ENCODE data around the gene RIPK4.

RIPK4 gene

GRCh38 chr21:41769111-41769510 lies 2.3 kb upstream of the RIPK4 start:
- no peak for DNase-seq (ENCODE audit: low read depth in 3 of 3)

- no peak for DNase-seq (ENCODE audit: low read depth in 3 of 3)
Observed at GRCh38 chr21:41768437-41769042, 1.7 kb upstream of the RIPK4 start.

- no peak for DNase-seq (ENCODE audit: low read depth in 3 of 3)
Observed at GRCh38 chr21:41767606-41768436, 969 bp upstream of the RIPK4 start.

GRCh38 chr21:41765973-41766882 lies 624 bp downstream of the RIPK4 start:
- no peak for DNase-seq (ENCODE audit: low read depth in 3 of 3)

- DNase-seq (ENCODE audit: low read depth in 3 of 3): no peak
Observed at GRCh38 chr21:41765420-41765821, 1.4 kb downstream of the RIPK4 start.

GRCh38 chr21:41764558-41765419 lies 2.1 kb downstream of the RIPK4 start:
- DNase-seq (ENCODE audit: low read depth in 3 of 3): no peak

- no peak for DNase-seq (ENCODE audit: low read depth in 3 of 3)
Observed at GRCh38 chr21:41763996-41764395, 2.9 kb downstream of the RIPK4 start.

GRCh38 chr21:41763398-41763931 lies 3.4 kb downstream of the RIPK4 start:
- no peak for DNase-seq (ENCODE audit: low read depth in 3 of 3)

- DNase-seq (ENCODE audit: low read depth in 3 of 3): no peak
Observed at GRCh38 chr21:41762753-41763152, 4.1 kb downstream of the RIPK4 start.

- DNase-seq (ENCODE audit: low read depth in 3 of 3): no peak
Observed at GRCh38 chr21:41761934-41762635, 4.8 kb downstream of the RIPK4 start.

GRCh38 chr21:41761211-41761933 lies 5.5 kb downstream of the RIPK4 start:
- DNase-seq (ENCODE audit: low read depth in 3 of 3): no peak

GRCh38 chr21:41760411-41760810 lies 6.4 kb downstream of the RIPK4 start:
- DNase-seq (ENCODE audit: low read depth in 3 of 3): no peak

- DNase-seq (ENCODE audit: low read depth in 3 of 3): no peak
Observed at GRCh38 chr21:41759926-41760325, 6.9 kb downstream of the RIPK4 start.

- DNase-seq (ENCODE audit: low read depth in 3 of 3): no peak
Observed at GRCh38 chr21:41759214-41759840, 7.5 kb downstream of the RIPK4 start.

- DNase-seq (ENCODE audit: low read depth in 3 of 3): no peak
Observed at GRCh38 chr21:41758550-41758949, 8.3 kb downstream of the RIPK4 start.

- no peak for DNase-seq (ENCODE audit: low read depth in 3 of 3)
Observed at GRCh38 chr21:41755934-41756773, 10.7 kb downstream of the RIPK4 start.

- no peak for DNase-seq (ENCODE audit: low read depth in 3 of 3)
Observed at GRCh38 chr21:41755258-41755933, 11.5 kb downstream of the RIPK4 start.

- no peak for DNase-seq (ENCODE audit: low read depth in 3 of 3)
Observed at GRCh38 chr21:41754479-41754891, 12.4 kb downstream of the RIPK4 start.
